Stimulated activated CD4-positive, alpha-beta T cell treated with anti-CD3 and anti-CD28 coated beads, Interleukin-1b, Interleukin-23, amount 100 ng/mL, for 24 hours (primary cell): ENCODE measurements around the gene IZUMO2.
"Not testable (repeated sequence)": the region's sequence is repeated elsewhere in the genome, so short reads cannot be mapped to it uniquely, and the experiment has no call there.

ENCODE experiments used
- DNase-seq, 4 experiments: peaks; one replicate each; pipeline ENCODE4 v3.0.0-alpha.2; 2020; ENCODE audit warnings: low read depth in 4 of 4, low spot score in 1 of 4

IZUMO2 gene

DNA sequence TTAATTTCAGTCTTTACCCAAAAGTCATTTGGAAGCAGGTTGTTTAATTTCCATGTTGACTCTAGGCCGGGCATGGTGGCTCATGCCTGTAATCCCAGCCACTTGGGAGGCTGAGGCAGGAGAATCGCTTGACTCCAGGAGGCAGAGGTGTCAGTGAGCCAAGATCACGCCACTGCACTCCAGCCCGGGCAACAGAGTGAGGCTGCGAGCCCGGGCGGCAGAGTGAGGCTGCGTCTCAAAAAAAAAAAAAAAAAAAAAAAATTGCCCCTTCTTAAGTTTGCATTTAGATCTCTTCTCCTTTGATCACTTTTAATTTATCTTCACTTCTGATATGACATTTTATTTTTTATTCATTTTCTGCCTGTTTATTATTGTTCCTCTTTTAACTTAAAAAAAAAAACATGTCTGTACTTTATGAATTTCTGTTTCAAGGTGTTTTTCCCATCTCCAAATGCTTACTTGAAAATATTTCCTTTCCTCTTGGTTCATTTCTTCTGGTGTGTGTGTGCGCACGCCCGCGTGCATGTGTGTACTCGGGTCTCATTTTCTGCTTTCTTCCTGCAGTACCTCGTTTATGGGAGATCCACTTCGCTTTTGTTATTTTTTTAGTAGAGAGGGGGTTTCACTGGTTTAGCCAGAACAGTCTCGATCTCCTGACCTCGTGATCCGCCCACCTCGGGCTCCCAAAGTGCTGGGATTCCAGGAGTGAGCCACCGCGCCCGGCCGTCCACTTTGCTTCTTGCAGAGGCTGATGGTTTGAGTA is 26.3 kb downstream of the IZUMO2 start:
- not testable (repeated sequence) for DNase-seq

DNA sequence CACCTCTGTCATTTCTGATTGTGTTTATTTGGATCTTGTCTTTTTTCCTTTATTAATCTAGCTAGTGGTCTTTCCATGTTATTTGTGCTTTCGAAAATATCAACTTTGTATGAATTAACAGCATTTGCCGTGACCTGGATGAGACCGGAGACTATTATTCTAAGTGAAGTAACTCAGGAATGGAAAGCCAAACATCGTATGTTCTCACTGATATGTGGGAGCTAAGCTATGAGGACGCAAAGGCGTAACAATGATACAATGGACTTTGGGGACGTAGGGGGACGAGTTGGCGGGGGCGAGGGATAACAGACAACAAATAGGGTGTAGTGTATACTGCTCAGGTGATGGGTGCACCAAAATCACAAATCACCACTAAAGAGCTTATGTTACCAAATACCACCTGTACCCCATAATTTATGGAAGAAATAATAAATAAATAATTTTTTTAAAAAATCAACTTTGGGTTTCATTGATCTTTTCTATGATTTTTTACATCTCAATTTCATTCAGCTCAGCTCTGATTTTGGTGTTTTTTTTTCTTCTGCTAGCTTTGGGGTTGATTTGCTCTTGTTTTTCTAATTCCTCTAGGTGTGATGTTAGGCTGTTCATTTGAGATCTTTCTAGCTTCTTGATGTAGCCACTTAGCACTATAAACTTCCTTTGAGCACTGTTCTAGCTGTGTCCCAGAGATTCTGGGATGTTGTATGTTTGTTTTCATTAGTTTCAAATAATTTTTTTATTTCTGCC is 27.1 kb downstream of the IZUMO2 start:
- DNase-seq = not testable (repeated sequence)

DNA sequence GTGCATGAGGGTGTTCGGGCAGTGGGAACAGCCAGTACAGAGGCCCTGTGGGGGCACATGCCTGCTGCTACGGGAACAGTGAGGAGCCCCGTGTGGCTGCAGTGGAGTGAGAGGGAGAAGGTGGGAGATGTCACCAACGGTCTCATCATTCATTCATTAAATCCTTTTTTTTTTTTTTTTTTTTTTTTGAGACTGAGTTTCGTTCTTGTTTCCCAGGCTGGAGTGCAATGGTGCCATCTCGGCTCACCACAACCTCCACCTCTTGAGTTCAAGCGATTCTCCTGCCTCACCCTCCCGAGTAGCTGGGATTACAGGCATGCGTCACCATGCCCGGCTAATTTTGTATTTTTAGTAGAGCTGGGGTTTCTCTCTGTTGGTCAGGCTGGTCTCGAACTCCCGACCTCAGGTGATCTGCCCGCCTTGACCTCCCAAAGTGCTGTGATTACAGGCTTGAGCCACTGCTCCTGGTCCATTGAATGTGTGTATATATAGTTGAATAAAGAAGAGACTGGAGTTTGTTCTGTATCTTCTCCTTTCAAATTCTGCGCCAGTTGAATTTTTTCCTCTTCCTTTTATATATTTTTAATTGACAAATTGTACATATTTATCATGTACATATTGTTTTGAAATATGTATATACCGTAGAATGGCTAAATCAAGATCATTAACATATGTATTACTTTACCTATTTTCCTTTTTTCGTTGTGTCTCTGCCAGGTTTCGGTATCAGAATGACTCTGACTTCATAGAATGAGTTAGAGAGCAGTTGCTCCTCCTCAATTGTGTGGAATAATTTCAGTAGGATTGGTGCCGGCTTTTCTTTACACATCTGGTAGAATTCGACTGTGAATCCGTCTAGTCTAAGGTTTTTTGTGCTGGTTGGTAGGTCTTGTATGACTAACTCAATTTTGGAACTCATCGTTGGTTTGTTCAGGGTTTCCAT is 28.0 kb downstream of the IZUMO2 start:
- DNase-seq = not testable (repeated sequence)

DNA sequence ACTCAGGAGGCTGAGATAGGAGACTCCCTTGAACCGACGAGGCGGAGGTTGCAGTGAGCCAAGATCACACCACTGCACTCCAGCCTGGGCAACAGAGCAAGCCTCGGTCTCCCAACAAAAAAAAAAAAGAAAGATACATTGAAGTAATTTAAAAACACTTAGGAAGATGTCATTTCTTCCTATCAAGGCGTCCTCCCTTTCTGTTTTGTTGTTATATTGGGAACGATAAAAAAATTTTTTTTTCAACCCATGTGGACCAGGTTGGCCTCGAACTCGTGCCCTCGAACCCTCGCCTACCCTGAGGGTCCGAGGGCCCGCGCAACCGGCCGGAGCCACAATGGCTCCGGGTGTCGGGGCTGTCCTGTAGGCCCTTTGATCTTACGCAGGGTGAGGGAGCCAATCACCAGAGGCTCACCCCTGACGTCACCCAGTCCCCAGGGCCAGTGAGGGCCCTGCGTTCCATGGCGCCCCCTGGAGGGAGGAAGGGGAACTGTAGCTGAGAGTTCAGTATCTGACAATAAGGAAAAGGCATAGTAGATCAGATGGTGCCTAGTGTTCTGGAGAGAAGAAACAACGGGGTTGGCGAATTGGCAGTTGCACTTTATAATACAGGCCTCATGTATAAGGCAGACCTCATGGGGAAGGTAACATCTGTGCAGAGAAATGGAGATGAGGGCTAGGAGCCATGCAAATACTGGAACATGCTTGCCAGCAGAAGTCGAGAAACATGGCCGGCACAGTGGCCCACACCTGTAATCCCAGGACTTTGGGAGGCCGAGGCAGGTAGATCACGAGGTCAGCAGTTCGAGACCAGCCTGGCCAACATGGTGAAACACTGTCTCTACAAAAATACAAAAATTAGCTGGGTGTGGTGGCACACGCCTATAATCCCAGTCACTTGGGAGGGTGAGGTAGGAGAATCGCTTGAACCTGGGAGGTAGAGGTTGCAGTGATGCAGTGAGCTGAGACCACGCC is 29.3 kb downstream of the IZUMO2 start:
- not testable (repeated sequence) for DNase-seq

DNA sequence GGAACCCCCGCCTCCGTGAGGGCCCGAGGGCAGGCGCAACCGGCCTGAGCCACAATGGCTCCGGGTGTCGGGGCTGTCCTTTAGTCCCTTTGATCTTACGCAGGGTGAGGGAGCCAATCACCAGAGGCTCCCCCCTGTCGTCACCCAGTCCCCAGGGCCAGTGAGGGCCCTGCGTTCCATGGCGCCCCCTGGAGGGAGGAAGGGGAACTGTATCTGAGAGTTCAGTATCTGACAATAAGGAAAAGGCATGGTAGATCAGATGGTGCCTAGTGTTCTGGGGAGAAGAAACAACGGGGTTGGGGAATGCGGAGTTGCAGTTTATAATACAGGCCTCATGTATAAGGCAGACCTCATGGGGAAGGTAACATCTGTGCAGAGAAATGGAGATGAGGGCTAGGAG is 59.1 kb downstream of the IZUMO2 start:
- not testable (repeated sequence) for DNase-seq

DNA sequence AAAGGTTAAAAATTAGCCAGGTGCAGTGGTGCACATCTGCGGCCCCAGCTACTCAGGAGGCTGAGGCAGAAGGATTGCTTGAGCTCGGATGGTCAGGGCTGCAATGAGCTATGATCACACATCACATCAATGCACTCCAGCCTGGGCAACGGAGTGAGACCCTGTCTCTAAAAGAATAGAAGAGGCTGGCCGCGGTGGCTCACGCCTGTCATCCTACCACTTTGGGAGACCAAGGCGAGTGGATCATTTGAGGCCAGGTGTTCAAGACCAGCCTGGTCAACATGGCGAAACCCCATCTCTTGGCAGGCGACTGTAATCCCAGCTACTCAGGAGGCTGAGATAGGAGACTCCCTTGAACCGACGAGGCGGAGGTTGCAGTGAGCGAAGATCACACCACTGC is 59.7 kb downstream of the IZUMO2 start:
- not testable (repeated sequence) for DNase-seq
